HEK293T (cell line): ENCODE results near the gene IL31.

Source experiments
- FOXM1 ChIP-seq: fragments of 450-650 bp; IDR thresholded peaks from 2 replicates; pipeline ENCODE4 v1.6.1; 2017; ENCODE audit warnings: mild to moderate bottlenecking, borderline replicate concordance
- PKNOX1 ChIP-seq: fragments of 450-650 bp; IDR thresholded peaks from 2 replicates; pipeline ENCODE4 v1.6.1; 2016
- SP1 ChIP-seq: fragments of 450-650 bp; IDR thresholded peaks from 2 replicates; pipeline ENCODE4 v1.6.1; 2017

- TF ChIP-seq SP1 (no peak), FOXM1 (no peak), PKNOX1 (no peak)
These were observed 15.2 kb downstream of the IL31 start for GRCh38 chr12:122158700-122159285.
